LHCN-M2 (cell line): ENCODE results near the gene NCOA7. TPM values are rescaled to one million over a fixed set of nuclear protein-coding genes. Genes with fewer than 3 reads are reported as not detected.
"Not testable (repeated sequence)": the region's sequence is repeated elsewhere in the genome, so short reads cannot be mapped to it uniquely, and the experiment has no call there.

Experiments used
- DNase-seq: peaks from one replicate; pipeline ENCODE4 v3.0.0-alpha.2; 2012; ENCODE audit warnings: low read depth
- total RNA-seq: library from RNA; depleted of rRNA; stranded (reverse); fragments of >200 nt; gene quantifications from 2 replicates; pipeline ENCODE4 v1.2.3, GENCODE V29; 2014

The NCOA7 gene
- total RNA-seq, 1 experiment from 2014 or later, result 8.0 TPM

DNA sequence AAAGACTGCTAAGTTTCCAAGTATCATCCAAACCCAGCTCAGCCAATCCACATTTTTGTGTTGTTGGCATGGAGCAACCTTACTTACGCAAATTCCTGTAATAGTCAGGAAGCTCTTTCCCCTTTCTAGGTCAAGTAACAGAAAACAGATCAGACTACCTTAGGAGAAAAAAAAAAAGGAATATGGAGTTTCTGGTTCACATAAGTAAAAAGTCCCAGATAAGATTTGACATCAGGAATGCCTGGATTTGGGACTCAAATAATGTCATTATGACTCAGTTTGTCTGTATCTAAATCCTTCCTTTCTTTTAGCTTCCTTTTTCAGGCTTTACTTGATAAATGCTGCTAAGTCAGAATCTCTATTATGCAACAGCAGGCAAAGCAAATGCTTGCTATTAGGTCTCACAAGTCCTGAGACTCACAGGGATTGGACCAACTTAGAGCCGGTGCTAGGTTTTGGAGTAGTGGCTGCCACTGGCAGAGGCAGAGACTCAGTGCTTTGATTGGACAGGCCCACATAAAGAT lies 44.5 kb downstream of the NCOA7 start:
- no peak for DNase-seq

DNA sequence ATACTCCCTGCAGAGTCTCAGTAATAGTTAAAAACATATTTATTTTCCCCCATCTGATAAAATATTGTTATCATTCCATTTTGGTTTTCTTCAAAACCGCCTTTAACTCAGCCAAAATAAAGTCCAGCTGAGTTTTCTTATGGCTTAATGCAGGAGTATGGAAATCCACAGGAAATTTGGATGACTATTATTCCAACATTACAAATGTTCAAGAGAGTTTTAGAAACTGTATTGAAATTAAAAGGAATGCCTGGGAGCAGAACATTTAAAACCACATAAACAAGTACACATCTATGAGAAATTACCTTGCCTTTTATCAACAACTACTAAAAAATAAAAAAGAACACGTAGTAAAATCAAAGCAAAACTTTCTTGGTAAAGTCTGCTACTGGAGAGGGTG lies 45.7 kb downstream of the NCOA7 start:
- no peak for DNase-seq

DNA sequence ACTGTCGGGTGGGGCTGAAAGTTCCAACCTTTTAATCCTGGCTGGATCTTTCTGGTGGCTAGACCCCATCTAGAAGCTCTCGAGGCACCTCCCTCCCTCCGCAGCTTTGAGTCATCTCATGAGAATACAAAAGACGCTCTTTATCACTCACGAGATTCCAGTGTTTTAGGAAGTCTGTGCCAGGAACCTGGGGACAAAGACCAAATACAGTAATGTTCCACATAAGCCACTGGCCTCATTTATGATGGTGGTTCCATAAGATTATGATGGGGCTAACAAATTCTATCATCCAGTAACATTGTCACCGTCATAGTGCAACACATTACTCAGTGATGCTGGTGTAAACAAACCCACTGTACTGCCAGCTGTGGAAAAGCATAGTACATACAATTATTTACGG lies 48.7 kb downstream of the NCOA7 start:
- DNase-seq, result no peak

DNA sequence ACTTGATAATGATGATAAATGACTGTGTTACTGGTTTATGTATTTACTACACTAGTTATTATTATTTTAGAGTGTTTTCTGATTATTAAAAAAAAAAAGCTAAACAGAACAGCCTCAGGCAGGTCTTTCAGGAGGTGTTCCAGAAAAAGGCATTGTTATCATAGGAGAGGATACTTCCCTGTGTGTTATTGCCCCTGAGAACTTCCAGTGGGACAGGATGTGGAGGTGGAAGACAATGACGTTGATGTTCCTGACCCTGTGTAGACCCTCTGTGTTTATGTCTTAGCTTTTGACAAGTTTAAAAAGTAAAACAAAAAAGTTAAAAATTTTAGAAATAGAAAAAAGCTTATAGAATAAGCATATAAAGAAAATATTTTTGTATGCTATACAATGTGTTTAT lies 49.1 kb downstream of the NCOA7 start:
- DNase-seq, result no peak

DNA sequence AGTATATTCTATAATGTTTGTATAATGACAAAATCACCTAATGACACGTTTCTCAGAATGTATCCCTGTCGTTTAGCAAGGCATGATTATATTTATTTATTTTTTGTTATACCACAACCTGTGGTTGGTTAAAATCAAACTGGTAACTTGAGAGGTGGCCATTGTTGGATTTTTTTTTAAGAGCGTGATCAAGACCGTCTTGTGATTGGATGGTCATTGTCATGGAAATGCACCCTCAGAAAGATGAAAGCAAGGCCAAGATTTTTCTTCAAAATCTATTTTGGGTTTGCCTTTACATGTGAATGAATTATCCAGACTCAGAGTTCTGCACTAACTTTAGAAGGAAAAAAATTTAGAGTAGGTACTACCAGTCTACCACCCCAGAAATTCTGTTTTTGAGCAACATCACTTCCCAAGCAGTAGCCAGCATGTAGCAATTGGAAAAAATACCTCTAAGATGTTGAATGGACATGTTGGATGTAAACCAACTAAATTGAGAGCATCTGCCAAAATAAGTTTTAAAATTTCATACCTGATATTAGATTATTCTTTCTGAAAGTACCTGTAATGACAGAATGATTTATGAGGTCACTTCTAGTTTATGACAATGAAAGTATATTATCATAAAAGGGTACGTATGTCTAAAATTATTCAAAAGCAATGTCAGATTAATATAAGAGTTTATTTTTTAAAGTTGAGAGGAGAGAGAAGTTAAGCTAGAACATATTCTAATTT lies 50.8 kb downstream of the NCOA7 start:
- DNase-seq, result no peak

DNA sequence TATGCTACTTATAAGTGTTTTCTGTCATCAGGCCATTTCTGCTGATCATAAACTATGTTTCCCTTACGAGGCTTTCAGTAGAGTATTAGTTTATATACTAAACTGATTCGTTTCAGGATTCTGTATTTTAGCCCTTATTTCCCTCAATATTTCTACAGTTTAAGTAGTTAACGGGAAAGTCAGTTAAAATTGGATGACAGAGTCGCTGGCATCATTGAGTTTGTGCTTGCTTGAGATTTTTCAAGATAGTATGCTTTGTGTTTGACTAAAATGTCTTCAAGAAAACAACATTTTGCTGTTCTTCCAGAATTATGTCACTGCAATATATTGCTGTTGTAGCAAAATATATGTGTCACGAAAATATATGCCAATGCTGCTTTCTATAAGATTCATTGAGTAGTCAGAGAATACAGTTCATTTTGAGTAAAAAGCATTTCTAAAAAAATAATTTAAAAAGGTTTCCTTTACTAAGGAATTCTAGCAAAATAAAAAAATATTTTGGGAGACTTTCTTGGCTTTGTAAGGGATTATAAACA lies 51.4 kb downstream of the NCOA7 start:
- DNase-seq, result no peak

DNA sequence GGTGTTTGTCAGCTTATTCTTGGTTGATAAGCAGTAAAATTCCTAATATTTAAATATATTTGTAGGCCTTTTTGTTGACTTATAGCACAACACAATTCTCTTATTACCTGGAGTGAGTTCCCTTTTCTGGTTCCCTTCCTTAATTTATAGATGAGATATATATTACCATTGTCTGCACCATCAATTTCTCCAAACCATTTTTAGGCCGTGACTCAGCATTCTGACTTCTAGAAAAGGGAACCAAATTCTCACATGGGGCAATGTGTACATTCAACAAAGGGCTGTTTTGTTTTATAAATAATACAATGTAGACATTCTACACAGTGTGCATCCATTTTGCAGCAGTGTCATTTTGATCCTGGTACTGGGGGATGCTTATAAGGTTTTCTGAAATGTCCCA lies 52.8 kb downstream of the NCOA7 start:
- no peak for DNase-seq

DNA sequence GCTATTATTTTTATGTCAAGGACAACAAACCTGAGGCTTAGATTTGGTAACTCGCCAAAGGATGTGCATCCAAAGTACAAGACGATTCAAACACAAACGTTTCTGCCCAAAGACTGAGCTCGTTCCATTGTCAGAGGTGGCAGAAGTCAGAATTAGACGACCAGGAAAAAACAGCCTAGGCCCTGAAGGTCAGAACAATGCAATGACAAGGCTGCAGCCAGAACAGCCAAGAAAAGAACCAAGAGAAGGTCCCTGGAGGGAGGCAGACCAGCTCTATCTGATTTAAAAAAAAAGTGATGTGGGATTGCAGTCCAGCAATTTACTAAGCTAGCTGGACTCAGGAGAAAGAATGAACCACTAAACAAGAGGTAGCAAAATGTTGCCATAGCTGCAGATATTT lies 54.2 kb downstream of the NCOA7 start:
- peak; percentile 6 for DNase-seq

DNA sequence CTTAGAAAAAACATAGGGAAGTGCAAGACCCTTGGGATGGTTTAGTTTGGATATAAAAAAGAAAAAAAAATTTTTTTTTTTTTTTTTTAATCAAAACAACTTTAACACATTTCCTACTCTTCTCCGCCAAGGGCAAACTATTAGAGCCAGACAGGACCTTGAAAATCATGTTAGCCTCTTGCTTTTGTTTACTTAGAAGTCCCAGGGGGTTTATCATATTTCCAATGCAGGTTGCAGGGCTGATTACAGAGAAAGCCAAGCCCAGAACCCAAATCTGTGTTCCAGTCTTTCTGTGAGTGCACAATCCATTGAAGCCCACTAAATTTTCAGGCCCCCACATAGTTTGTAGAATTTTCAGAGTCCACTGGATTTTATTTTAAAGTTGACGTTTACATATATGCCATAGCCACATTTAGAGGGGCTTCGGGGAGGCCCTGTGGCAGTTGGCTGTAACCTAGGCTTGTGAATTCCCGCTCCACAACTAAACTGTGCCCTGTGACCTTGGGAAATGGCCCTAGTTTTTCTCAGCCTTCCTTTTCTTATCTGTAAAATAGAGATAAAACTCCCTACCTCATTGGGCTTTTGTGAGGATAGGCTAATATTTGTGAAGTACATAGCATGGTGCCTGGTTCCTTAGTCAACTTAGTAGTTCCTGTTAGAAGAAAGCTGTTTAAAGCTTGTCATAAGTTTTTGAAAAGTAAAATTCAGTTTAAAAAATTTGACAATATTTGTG lies 55.7 kb downstream of the NCOA7 start:
- no peak for DNase-seq

DNA sequence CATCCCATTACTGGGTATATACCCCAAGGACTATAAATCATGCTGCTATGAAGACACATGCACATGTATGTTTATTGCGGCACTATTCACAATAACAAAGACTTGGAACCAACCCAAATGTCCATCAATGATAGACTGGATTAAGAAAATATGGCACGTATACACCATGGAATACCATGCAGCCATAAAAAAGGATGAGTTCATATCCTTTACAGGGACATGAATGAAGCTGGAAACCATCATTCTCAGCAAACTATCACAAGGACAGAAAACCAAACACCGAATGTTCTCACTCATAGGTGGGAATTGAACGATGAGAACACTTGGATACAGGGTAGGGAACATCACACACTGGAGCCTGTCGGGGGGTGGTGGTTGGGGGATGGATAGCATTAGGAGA lies 57.5 kb downstream of the NCOA7 start:
- not testable (repeated sequence) for DNase-seq

DNA sequence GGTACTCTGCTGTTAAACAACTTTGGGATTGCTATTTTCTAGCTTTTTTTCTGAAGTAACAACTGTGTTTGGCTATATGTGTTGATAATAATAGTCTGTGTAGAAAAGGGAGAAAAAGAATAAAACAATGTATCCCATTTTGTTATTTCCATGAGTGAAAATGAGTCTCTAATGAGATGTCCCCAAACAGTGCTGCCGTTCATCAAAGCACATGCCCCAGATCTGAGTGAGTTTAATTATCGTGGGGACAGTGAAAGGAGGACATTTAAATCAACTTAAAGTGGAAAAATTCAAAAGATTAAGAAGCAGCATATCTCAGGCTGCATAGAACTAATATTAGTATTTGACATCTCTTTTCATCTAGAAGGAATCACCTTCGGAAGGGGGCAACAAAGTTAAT lies 59.6 kb downstream of the NCOA7 start:
- DNase-seq, result no peak

DNA sequence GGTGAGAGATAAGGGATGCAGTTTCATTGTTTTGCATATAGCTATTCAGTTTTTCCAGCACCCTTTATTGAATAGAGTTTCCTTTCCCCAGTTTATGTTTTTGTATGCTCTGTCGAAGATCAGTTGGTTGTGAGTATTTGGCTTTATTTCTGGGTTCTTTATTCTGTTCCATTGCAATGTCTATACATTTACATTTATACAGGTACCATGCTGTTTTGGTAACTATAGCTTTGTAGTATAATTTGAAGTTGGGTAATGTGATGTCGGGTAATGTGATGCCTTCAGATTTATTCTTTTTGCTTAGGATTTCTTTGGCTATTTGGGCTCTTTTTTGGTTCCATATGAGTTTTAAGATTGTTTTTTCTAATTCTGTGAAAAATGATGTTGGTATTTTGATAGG lies 61.8 kb downstream of the NCOA7 start:
- no peak for DNase-seq

DNA sequence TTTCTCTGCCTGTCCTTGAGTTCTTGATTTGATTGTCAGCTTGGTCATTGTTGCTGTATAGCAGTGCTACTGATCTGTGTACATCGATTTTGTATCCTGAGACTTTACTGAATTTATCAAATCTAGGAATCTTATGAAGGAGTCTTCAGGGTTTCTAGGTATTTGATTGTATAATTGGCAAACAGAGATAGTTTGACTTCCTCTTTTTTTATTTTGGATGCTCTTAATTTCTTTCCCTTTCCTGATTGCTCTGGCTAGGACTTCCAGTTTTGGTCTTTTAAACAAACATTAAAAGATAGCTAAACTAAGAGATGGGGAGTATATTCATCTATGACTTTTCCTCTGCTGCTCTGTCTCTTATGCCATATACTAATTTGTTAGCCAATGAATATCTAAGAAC lies 62.4 kb downstream of the NCOA7 start:
- no peak for DNase-seq

DNA sequence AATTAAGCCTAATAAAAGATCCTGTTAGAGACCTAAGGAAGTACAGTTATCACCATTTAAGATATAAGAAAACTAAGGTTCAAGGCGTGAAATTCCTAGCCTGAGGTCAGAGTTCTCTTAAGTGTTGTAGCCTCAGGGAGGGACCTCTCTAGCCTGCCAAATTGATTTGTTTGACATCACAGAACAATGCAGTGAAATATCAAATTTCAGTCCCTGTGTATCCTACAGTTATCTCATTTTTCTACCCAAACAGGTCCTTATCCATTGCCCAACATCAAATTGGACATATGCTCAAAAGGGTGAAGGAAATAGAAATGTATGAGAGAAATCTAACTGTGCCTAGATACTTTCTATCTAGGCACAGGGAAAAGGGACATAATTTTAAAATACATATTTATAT lies 63.0 kb downstream of the NCOA7 start:
- no peak for DNase-seq

DNA sequence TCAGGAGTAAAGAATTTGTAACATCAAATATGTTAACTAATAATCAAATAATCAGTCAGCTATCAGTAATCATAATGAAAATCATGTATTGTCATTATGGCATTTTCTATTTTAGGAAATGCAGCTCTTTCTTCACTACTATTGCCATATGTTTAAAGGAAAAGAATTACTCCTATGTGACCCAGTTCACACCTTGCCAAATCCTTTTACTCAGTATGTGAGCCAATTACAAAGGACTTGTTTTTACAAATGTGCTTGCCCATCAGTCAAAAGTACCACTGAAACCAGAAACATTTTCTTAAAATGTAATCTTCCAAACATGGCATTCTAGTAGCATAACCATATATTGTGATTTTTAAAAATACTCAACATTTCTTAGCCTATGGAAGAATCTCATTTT lies 63.6 kb downstream of the NCOA7 start:
- DNase-seq, result no peak

DNA sequence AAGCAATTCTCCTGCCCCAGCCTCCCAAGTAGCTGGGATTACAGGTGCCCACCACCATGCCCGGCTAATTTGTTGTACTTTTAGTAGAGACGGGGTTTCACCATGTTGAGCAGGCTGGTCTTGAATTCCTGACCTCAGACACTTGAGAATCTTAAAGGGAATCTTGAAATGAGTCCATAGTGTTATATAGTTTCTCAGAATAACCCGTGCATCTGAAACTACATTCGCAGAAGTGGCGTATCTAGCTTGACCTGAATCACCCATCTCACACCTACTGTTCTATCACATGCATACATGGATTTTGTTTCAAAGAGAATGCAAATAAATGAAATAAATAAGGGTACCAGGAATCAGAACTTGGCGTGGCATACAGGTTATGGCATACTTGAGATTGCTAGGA lies 65.0 kb downstream of the NCOA7 start:
- no peak for DNase-seq

DNA sequence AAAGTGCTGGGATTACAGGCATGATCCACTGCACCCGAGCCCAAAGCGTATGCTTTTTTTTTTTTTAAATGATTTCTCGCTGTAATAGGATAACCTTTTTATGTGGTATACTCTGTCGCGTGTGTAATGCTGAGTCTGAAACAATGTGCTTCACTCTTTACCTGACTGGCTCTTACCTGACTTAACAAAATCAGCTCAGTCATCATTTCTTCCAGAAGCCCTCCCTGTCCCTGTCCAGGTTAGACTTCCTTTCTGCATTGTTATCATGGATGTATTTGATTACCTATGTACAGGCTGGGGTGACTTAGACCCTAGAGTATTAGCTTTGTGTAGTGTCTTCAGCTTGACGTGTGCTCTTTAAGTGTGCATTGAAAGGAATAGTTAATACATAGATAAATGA lies 67.1 kb downstream of the NCOA7 start:
- no peak for DNase-seq

DNA sequence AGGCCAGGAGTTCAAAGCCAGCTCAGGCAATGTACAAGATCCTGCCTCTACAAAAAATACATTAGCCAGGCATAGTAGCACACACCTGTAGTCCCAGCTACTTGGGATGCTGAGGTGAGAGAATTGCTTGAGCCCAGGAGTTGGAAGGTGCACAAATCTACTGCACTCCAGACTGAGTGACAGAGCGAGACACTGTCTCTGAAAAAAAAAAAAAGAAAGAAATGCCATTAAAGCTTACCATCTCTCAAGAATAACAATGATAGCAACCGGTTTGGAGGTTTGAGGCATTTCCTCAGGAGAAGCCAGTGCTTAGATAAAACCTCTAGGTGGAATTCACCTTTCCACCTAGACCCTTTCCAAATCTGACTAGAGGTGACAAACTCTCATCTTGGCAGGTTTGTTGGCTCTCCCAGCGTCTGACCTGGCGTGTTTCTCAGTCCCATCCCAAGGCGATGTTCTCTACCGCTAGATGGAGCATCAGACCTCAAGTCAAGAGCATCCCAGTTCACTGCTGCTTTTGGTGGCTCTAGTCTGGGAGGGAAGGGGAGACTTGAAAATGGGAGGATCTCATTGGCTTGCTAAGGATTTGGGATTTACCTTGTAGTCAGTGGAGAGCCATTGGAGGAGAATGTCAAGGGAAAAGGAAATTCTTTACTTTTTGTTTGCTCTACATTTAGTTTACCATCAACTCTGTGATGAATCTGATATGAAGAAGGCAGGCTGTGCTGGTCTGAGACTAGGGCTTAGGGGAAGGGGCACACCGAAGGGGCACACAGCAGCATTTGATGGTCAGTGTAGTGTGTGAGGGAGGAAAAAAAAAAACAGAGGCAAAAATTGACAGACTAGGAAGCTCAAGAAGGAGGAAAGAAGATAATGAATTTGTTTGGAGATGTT lies 67.9 kb downstream of the NCOA7 start:
- DNase-seq, result peak; percentile 67

DNA sequence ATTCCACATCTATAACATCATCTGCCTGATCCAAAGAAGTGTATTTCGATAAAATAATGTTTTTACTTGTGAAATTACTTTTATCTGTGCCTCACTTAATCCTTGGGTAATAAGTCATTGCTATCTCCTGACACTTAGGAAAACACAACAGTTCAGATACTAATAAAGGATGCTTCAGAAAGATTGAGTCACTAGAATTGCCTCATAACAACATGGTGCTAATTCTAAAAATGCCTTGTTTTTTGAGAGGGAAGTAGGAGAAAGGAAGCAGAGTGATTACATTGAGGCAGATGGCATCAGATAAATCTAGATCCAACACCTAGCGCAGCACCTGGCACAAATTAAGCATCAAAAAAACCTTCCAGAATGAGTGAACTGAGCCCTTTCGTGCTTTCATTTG lies 69.0 kb downstream of the NCOA7 start:
- DNase-seq, result peak; percentile 10

DNA sequence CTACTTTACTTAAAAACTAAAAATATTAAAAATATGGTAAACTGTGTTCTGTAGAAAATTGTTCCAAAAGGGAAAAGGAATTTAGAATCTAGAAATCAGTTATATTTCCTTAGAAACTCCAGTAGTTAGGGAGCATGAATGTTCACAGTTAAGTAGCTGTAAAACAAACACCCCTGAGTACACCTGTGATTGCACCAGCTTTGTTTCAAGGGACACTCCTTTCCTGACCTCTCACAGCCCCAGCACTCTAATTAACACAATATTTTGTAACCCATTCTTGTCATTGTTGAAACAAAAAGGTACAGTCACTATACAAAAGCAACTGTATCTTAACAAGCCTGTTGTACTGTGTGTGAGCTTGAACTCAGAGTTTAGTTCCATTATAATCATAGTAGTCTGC lies 72.3 kb downstream of the NCOA7 start:
- DNase-seq, result no peak

DNA sequence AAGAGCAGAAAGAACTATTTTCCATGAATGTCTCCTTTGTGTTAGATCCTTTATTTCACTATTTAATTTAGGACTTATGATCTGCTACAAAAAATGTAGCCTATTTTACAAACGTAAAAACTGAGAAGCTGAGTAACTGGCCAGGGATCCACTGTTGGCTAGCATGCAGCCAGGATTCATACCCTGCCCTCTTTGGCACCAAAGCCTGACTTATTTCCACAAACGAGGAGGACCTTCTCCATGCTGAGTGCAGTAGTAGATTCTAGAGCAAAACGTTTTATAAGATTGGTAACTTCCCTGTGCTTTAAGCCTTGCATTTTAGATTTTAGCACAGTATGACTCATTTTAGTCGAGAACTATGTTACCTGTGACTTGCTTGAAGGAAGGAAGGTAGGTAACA lies 74.3 kb downstream of the NCOA7 start:
- no peak for DNase-seq

DNA sequence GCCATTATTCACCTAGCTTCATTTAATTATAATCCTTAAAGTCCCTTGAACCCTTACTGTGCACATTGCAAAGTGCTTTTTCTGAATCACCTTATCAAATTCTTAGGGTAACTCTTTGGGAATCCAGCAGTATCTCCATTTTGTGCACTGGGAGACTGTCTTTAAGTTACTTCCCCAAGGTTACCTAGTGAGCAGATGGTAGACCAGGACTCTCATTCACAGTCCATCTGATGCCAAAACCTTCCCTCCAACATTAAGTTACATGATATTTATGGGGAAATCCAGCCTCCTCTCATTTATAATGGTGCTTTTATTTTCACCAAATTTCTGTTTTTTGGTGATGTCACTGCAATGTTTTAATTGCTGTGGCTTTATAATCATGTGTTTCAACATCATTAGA lies 75.7 kb downstream of the NCOA7 start:
- DNase-seq, result no peak
